GDM1 (cell line): Measurements from ENCODE around the gene MYO5A.
"Not testable (repeated sequence)": the region's sequence is repeated elsewhere in the genome, so short reads cannot be mapped to it uniquely, and the experiment has no call there.

Experiments used
- DNase-seq: peaks from one replicate; lab custom pipeline; 2025; lab: John Stamatoyannopoulos, UW

Gene MYO5A

GRCh38 chr15:52540374-52541012 lies 11.8 kb upstream of the MYO5A start:
- DNase-seq, result no peak

DNA sequence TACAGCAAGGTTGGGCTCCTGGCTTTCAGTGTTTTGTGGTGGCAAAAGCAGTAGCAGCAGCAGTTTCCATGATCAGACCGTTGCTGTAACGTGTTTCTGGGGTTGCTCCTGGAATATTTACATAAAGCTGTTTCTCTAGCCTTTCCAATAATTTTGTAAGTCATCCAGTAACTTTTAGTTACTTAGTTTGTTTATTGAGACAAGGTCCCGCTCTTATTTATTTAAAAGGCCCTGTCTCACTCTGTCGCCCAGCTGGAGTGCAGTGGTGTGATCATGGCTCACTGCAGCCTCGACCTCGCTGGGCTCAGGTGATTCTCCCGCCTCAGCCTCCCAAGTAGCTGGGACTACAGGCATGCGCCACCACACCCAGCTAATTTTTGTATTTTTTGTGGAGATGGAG lies 8.8 kb upstream of the MYO5A start:
- no peak for DNase-seq

- no peak for DNase-seq
These were observed 3.7 kb upstream of the MYO5A start for GRCh38 chr15:52532427-52532826.

GRCh38 chr15:52529940-52530339 lies 1.3 kb upstream of the MYO5A start:
- no peak for DNase-seq

DNA sequence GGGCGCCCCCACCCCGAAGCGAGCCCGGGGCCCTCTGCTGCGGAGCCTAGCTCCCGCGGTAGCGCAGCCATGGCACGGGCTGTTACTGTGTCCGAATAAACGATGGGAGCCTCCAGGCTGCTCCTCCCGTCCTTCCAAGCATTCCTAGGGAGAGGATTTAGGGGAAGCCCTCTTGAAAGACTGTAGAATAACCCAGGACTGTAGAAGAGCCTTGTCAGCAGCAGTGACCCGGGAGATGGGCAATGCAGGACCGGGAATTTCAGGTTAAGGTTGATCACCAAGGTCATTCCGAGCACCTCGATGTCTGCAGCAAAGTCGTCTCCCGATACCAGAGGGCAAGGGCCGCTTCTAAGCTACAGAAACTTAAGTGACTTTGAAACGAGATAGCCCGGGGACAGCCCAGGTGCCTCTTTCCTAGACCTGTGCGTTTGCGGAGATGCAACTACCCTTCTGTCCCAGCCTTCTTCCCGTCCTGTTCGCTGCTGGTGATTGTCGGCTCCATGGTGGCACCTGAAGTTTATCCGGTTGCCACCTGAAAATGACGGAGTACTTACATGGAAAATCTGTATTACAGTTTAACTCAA lies 753 bp upstream of the MYO5A start:
- DNase-seq, result no peak

DNA sequence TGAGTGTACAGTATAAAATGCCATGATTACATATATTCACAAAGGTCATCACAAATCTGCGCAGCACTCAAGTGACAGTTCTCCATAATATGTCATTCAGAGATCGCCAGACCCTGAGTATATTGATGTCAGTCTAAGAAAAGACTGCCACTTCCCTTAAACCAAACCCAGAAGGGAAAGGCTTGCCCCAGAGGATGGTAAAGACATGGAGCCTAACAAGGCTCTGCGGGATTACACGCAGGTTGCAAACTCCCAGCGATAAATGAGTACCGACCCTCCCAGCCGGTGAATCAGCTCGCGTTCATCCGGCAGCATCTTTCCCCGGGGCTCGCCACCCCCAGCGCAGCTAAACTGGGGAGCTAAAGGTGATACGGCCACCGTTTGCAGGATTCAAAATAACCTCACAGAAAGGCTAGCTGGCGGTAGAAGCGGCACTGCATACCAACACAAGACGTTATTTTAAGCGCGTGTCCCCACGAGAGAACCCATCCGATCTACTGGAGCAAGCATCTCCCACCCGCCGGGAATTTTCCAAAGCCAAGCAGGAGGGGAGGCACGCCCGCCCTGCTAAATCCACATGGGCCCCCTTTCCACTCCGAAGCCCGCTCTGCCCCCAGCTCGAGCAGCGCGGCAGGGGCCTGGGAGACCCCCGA lies 643 bp downstream of the MYO5A start:
- peak; percentile 24 for DNase-seq

GRCh38 chr15:52527196-52527910 lies 1.3 kb downstream of the MYO5A start:
- DNase-seq, result no peak

GRCh38 chr15:52524223-52525136 lies 4.2 kb downstream of the MYO5A start:
- no peak for DNase-seq

DNA sequence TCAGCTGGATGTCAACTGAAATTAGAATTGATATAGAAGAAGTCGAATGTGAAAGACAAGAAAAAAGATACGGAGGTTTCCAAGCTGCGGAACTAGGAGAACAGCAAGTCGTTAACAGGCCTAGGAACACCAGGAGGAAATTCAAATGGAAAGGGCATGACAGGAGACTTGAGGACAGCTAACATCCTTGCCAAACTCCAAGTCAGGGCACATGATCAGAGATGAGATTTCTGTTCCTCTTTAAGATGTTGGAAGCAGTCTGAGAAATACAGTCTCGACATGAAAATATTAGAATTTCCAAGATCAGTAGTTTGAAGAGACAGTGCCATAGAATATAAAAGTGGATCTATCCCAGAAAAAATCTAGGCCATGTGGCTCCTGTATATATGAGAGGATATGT lies 5.0 kb downstream of the MYO5A start:
- no peak for DNase-seq

DNA sequence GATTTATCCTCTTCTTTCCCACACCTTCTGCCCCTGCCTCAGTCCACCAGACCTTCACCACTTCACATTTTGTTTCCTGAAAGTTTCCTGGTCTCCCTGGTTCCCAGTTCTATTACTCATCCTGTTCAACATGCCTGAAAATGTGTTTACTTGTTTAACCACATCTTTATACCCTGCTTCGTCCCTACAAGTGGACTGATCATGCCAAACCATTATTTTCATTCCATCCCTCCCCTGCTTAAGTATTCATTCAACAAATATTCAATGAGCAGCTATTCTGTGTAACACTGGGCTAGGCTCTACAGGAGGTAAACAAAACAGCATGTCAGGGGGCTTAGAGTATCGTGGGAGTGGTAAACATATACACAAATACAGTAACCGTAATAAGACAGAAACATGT lies 5.5 kb downstream of the MYO5A start:
- no peak for DNase-seq

- DNase-seq, result no peak
These were observed 7.0 kb downstream of the MYO5A start for GRCh38 chr15:52521682-52522081.

DNA sequence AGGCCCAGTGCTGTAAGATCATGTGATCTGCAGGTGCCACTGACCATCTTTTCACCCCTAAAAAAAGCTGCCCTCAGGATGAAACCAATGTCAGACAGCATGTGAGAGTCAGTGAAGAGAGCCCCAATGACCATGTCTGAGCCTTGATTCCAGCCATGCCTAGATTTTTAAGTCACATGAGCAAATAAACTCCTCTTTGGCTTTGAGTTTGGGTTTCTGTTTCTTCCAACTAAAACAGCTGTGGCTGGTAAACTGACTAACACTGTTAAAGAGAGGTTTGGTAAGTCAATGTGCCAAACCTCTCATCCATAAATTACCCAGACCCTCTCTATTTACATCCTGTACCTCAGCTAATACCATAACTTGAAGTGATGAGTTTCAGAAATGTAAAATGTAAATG lies 8.3 kb downstream of the MYO5A start:
- DNase-seq, result no peak

DNA sequence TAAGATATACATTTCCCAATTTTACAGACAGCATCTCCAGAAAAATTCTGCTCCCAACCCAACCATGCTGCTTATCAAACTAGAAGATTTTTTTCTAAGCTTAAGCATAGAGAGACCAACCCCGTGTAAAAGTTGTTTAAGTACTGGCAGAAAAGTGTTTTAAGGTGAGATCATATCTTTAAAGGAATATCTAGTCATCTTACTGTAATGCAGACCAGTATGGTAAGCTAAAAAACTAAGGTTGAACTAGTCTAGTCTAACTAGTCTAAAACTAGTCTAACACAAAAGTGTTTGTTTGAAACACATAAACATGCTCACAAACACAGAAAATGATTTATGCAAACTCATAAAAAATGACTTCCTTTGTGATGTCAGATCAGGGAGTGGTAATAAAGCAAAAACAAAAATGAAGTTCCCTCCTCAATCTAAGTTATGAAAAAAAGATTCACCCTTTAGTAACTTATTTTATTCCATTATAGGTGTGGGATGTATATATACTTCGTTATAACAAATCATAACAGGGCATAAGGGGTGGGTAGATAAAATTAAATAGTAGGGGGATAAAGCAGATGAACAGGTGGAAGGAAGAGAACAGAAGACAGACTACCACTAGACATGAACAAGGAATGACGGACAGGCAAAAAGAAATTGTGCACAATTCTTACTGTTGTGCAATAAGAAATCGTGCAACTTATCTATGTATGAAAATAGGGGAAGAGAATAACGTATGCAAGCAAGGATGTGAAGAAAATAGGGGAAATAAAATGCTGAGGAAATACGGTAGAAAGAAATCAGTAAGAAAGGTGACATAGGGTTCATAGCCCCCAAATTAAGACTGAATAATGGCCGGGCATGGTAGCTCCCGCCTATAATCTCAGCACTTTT lies 10.0 kb downstream of the MYO5A start:
- DNase-seq, result no peak

DNA sequence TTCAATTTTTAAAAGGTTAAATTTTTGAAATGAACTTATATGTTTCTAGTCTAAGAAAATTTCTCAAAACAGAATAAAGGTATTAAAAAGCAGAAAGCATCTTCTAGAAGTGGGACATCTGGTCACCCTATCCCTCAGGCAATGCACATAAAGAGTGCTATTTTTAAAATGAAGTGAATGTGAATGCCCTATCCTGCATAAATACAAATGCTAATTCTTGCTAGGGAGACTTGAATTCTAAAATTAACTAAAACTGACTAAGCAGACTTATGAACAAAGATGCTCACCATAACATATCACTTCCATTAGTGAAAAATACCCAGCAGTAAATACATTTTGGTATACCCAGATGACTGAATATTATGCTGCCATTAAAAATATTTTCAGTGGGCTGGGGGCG lies 11.7 kb downstream of the MYO5A start:
- DNase-seq, result no peak

- DNase-seq, result no peak
These were observed 13.3 kb downstream of the MYO5A start for GRCh38 chr15:52515343-52515742.

DNA sequence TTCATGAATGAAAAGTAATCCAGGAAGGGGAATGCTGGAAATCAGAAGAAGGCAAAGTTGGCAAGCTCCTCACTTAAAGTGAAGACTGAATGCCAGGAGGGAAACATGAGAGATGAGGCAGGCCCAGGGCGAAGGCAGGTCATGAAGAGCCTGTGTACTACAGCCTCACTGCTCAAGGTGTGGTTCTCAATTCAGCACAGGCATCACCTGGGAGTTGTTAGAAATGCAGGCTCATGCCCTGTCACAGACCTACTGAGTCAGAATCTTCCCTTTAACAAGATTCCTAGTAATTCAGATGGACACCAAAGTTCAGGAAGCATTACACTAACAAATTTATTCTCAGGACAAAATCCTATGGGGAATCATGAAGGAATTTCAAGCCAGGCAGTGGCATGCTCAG lies 14.2 kb downstream of the MYO5A start:
- no peak for DNase-seq

GRCh38 chr15:52512869-52513268 lies 15.8 kb downstream of the MYO5A start:
- not testable (repeated sequence) for DNase-seq

GRCh38 chr15:52511084-52511483 lies 17.6 kb downstream of the MYO5A start:
- DNase-seq, result no peak

GRCh38 chr15:52509500-52510245 lies 19.0 kb downstream of the MYO5A start:
- no peak for DNase-seq

DNA sequence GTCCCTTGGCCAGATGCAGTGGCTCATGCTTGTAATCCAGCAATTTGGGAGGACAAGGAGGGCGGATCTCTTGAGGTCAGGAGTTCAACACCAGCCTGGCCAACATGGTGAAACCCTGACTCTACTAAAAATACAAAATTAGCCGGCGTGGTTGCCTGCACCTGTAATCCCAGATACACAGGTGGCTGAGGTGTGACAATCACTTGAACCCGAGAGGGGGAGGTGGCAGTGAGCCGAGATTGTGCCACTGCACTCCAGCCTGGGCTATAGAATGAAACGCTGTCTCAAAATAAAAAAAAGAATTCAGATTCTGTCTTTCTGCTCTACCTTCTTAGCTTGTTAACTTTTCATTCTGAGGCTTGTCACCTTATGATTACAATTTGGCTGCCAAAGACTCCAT lies 22.1 kb downstream of the MYO5A start:
- no peak for DNase-seq
